SU-DHL-6 (cell line): ENCODE data around the gene DIP2C.

Source experiments
- CTCF ChIP-seq: fragments of 200-600 bp; sonication (generic); IDR thresholded peaks from one replicate; pipeline ENCODE4 v1.5.1; 2017; ENCODE audit warnings: antibody characterized with exemption, mild to moderate bottlenecking, low read length, moderate library complexity; ENCODE audit not compliant: insufficient read depth, poor library complexity, severe bottlenecking
- EZH2phosphoT487 ChIP-seq: fragments of 200-600 bp; sonication (generic), shearing (Covaris generic); conservative IDR thresholded peaks from 2 replicates; pipeline ENCODE4 v1.6.1; 2018; ENCODE audit warnings: mild to moderate bottlenecking, antibody characterized with exemption, low read length, moderate library complexity, mixed read lengths

GRCh38 chr10:310976-311639 lies 378.4 kb downstream of the DIP2C start:
- no peak for TF ChIP-seq CTCF
- TF ChIP-seq EZH2phosphoT487: no peak
